Measurements from ENCODE around the gene PPP2R2C. TPM values are rescaled to one million over a fixed set of nuclear protein-coding genes. Genes with fewer than 3 reads are reported as not detected.
A peak's percentile ranks its signal among the peaks of the same experiment; 100 is the strongest.

The PPP2R2C gene
- polyA plus RNA-seq, 1 donor from 2014 or later: not detected

- Mint-ChIP-seq H3K36me3 (no peaks in the 10 kb centered on the region), H3K4me3 (no peak overlapping the region), H3K27ac (no peak overlapping the region), H3K27me3 (peaks cover 13% of the 10 kb centered on the region), H3K4me1 (no peaks in the 10 kb centered on the region), H3K9me3 (peaks cover 0 to 5% (median 0%) of the 10 kb centered on the region in 3 donors)
Measured at GRCh38 chr4:6441758-6442157, 30.7 kb downstream of the PPP2R2C start.

DNA sequence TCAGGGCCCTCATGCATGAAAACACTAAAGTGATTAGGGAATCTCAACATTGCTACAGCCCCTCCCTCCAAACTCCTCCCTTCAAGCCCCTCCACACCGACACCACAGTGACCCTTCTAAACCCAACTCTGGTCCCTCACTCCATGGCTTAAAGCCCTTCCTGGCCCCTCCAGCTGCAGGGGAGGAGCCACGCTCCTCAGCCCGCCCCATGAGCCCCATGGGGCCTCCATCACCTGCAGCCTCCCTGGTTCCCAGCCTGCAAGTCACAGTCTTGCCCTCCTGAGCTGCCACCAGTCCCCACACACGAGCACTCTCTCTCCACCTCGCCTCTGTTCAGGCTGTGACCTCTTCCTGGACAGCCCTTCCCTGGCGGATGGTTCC lies 31.2 kb downstream of the PPP2R2C start:
- no peak overlapping the region for H3K27ac Mint-ChIP-seq
- no peak overlapping the region for H3K4me3 Mint-ChIP-seq
- H3K27me3 Mint-ChIP-seq: peaks cover 9% of the 10 kb centered on the region
- H3K9me3 Mint-ChIP-seq: peaks cover 0 to 5% (median 3%) of the 10 kb centered on the region in 3 donors
- H3K36me3 Mint-ChIP-seq: no peaks in the 10 kb centered on the region
- H3K4me1 Mint-ChIP-seq: no peaks in the 10 kb centered on the region

DNA sequence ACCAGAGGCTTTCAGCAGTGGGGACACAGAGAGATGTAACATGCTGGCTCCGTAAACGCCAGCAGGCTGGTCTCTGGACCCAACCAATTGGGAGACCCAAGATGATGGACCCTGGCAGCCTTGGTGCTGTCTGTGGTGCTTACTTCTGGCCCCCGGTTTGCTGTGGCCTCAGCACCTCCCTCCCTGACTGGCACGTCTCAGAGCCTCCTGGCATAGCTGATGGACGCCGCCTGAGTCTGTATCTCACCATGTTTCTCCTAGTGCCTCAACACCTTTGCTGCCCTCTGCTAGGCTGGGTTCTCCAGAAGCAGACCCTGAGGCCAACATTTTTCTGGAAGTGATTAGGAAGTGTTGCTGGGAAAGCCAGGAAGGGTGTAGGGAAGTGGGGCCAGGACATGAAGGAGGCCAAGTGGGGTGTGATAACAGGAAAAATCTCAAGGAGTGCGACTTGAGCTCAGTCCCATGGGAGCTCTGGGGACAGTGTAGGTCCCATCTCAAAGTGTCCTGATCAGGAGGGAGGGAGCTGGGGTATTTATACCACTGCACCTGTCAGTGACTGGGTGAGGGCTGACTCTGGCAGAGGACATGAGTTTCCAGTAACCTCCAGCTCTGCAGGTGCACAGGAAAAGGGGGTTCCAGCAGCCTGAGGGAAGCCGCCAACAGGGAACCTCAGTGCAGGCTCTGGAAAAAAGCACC lies 31.8 kb downstream of the PPP2R2C start:
- peaks cover 9% of the 10 kb centered on the region for H3K27me3 Mint-ChIP-seq
- H3K27ac Mint-ChIP-seq: peak overlapping the region in 1 of 3 donors; percentile 80
- H3K4me3 Mint-ChIP-seq: no peak overlapping the region
- H3K9me3 Mint-ChIP-seq: peaks cover 0 to 9% (median 5%) of the 10 kb centered on the region in 3 donors
- H3K4me1 Mint-ChIP-seq: no peaks in the 10 kb centered on the region
- no peaks in the 10 kb centered on the region for H3K36me3 Mint-ChIP-seq

DNA sequence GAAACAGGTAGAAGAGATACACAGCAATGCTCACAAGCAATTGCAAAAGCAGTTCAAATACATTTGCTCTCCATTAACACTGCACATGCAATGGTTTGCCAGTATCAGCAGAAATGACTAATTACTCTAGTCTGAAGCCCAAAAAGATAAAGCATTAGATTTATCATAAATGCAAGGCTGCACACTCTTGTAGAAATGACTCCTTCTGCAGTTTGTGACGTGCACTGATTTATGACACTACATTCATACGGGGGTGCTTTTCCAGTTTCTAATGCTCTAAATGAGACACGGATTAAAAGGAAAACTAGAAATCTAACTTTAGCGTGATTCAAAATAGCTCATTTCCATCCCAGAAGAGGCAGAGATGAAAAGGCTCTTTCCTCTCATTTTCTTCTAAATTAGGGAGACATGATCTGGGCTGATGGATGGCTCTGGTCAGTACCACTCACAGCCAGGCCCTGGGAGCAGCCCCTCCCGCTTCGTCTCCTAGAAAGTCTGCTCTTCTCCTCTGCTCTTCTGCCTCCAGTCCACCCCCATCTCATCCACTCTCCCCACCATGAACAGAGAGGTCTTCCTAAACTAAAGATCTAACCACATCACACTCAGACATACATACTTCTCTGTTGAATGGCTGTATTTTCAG lies 33.2 kb downstream of the PPP2R2C start:
- H3K27me3 Mint-ChIP-seq: peaks cover 7% of the 10 kb centered on the region
- H3K36me3 Mint-ChIP-seq: no peaks in the 10 kb centered on the region
- peaks cover 4 to 20% (median 5%) of the 10 kb centered on the region in 3 donors for H3K9me3 Mint-ChIP-seq
- no peak overlapping the region for H3K4me3 Mint-ChIP-seq
- no peaks in the 10 kb centered on the region for H3K4me1 Mint-ChIP-seq
- H3K27ac Mint-ChIP-seq: no peak overlapping the region

DNA sequence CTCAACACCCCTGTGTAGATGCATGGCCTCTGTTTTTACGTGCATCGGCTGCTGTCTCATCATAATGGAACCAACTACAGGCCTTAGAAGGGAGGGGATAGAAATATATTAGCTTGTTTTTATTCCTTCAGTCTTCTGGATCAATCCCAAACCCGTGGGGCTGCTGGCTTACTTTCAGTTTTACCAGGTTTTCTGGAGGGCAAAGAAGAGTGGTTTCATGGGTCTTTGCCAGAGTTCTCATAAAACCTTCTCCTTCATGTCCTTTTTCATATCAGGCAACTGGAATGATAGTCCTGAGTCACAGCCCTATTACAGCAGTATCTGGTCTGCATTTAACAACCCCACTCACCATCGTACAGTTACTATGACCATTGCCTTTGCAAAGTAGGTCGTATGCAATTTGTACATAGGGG lies 34.6 kb downstream of the PPP2R2C start:
- H3K36me3 Mint-ChIP-seq: no peaks in the 10 kb centered on the region
- no peaks in the 10 kb centered on the region for H3K4me1 Mint-ChIP-seq
- no peak overlapping the region for H3K4me3 Mint-ChIP-seq
- peaks cover 4 to 28% (median 5%) of the 10 kb centered on the region in 3 donors for H3K9me3 Mint-ChIP-seq
- H3K27ac Mint-ChIP-seq: no peak overlapping the region
- peaks cover 7% of the 10 kb centered on the region for H3K27me3 Mint-ChIP-seq

DNA sequence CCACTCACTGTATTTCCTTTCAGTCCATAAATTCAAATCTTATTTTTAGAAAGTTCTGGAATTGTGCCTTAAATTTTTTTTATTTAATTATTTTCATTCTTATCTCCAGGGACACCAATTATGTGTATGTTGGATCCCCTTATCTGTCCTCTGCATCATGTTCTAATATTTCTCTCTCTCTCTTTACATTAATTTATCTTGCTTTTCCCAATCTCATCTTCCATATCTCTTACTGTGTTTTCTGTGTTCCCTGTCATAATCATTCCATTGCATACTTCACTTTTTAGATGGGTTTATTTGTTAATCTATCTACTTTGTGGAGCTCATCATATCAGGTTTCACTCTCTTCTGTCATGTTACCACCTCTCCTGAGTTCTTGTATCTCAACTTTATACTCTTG lies 37.4 kb downstream of the PPP2R2C start:
- no peak overlapping the region for H3K27ac Mint-ChIP-seq
- peaks cover 2% of the 10 kb centered on the region for H3K27me3 Mint-ChIP-seq
- no peak overlapping the region for H3K4me3 Mint-ChIP-seq
- H3K4me1 Mint-ChIP-seq: no peaks in the 10 kb centered on the region
- peaks cover 5 to 32% (median 6%) of the 10 kb centered on the region in 3 donors for H3K9me3 Mint-ChIP-seq
- H3K36me3 Mint-ChIP-seq: no peaks in the 10 kb centered on the region

- peak overlapping the region in 1 of 4 donors; percentile 30 for H3K4me3 Mint-ChIP-seq
- no peak overlapping the region for H3K27ac Mint-ChIP-seq
- H3K9me3 Mint-ChIP-seq: peaks cover 0 to 26% (median 6%) of the 10 kb centered on the region in 3 donors
- H3K36me3 Mint-ChIP-seq: no peaks in the 10 kb centered on the region
- no peaks in the 10 kb centered on the region for H3K4me1 Mint-ChIP-seq
- H3K27me3 Mint-ChIP-seq: peaks cover 4% of the 10 kb centered on the region
Measured at GRCh38 chr4:6430927-6431326, 41.5 kb downstream of the PPP2R2C start.

DNA sequence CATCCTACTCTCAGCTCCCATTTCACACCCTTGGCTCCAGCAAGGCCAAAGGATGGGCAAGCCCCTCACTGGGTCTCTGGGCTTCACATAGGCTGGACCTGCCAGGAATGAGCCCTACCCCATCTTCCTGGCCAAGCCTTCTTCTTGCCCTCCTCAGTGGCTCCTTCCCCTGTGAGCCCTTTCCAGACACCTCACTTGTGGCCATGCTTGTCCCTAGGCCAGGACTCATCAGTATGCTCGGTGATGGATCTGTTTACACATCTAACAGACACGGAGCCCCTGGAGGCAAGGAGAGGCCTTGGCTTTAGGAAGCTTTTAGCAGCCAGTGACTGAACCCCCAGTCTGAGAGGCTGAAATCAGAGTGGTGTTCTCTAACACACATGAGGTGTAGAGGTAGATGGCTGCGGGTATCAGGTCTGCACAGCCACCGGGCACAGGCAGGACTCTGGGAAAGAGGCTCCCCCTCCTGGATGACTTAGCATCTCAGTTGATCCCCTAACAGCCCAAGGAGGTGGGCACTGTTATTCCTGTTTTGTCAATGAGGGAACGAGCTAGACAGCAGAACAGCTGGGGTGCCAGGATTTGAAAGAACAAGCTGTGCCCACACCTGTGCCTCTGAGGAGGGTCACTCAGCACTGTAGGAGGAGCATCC lies 44.8 kb downstream of the PPP2R2C start:
- Mint-ChIP-seq H3K4me3 (peak overlapping the region in 1 of 4 donors; percentile 5), H3K36me3 (no peaks in the 10 kb centered on the region), H3K27me3 (peaks cover 8% of the 10 kb centered on the region), H3K4me1 (peaks cover 0 to 2% (median 0%) of the 10 kb centered on the region in 3 donors), H3K9me3 (peaks cover 0 to 4% (median 2%) of the 10 kb centered on the region in 3 donors), H3K27ac (no peak overlapping the region)

GRCh38 chr4:6426571-6427438 lies 45.6 kb downstream of the PPP2R2C start:
- H3K9me3 Mint-ChIP-seq: peaks cover 0 to 2% (median 0%) of the 10 kb centered on the region in 3 donors
- H3K27me3 Mint-ChIP-seq: peaks cover 8% of the 10 kb centered on the region
- no peak overlapping the region for H3K27ac Mint-ChIP-seq
- no peaks in the 10 kb centered on the region for H3K36me3 Mint-ChIP-seq
- peaks cover 0 to 2% (median 0%) of the 10 kb centered on the region in 3 donors for H3K4me1 Mint-ChIP-seq
- no peak overlapping the region for H3K4me3 Mint-ChIP-seq

DNA sequence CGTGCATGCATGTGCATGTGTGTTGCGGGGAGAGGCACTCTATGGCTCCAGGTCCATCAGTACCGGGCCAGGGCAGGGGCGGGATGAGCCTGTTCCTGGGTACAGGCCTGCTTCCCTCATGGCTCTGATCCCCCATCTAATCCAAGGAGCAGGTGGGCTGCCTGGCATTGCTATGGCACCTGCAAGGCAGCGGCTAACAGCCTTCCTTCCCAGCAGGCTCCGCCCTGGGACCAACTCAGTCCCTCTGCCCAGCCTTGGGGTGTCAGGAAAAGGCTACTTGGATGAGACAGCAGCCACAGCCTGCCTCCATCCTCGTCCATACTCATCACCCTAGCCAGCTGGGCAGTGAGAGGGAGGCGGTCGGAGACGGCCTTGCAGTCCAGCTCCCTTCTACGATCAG lies 46.5 kb downstream of the PPP2R2C start:
- Mint-ChIP-seq H3K9me3 (peaks cover 0 to 1% (median 0%) of the 10 kb centered on the region in 3 donors), H3K4me3 (no peak overlapping the region), H3K4me1 (peaks cover 0 to 2% (median 0%) of the 10 kb centered on the region in 3 donors), H3K27me3 (peaks cover 8% of the 10 kb centered on the region), H3K36me3 (no peaks in the 10 kb centered on the region), H3K27ac (no peak overlapping the region)

DNA sequence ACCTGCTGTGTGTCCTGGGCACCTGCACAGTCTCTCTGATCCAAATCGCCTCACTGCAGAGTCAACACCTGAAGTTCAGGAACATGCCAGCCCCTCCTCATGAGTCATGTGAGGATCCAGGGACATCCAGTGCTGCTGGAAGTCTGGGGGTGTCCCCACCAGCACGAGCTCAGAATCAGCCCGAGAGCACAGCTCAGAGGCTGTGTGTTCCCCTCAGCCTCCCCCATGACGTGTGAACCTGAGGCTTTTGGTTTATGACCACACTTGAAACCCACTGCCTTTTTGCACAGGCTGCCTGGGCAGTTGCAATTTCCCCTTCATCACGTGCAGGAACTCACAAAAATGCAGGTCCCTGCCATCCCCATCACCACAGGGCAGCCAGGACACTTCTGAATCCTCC lies 47.1 kb downstream of the PPP2R2C start:
- peaks cover 8% of the 10 kb centered on the region for H3K27me3 Mint-ChIP-seq
- H3K27ac Mint-ChIP-seq: no peak overlapping the region
- no peaks in the 10 kb centered on the region for H3K36me3 Mint-ChIP-seq
- no peak overlapping the region for H3K4me3 Mint-ChIP-seq
- H3K4me1 Mint-ChIP-seq: peaks cover 0 to 2% (median 0%) of the 10 kb centered on the region in 3 donors
- peaks cover 0 to 2% (median 0%) of the 10 kb centered on the region in 3 donors for H3K9me3 Mint-ChIP-seq

DNA sequence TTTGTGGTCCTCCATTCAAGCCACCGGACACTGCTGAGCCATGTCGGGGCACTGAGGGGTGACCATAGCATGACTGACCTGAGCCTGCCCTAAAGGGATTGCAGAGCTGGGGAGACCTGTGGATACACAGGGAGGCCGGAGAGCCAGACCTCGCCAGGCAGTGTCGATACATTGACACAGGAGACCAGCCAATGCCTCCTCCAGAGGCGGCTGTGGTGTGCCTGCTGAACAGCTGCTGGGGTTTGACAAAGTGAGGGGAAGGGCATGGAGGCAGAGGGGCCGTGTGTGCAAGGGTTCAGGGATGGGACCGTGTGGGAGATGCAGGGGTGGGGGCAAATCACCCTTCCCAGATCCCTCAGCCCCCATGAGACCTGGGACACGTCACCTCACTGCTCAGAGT lies 48.0 kb downstream of the PPP2R2C start:
- Mint-ChIP-seq H3K4me1 (peaks cover 0 to 2% (median 0%) of the 10 kb centered on the region in 3 donors), H3K9me3 (peaks cover 0 to 4% (median 0%) of the 10 kb centered on the region in 3 donors), H3K36me3 (no peaks in the 10 kb centered on the region), H3K4me3 (no peak overlapping the region), H3K27me3 (peaks cover 8% of the 10 kb centered on the region), H3K27ac (no peak overlapping the region)

DNA sequence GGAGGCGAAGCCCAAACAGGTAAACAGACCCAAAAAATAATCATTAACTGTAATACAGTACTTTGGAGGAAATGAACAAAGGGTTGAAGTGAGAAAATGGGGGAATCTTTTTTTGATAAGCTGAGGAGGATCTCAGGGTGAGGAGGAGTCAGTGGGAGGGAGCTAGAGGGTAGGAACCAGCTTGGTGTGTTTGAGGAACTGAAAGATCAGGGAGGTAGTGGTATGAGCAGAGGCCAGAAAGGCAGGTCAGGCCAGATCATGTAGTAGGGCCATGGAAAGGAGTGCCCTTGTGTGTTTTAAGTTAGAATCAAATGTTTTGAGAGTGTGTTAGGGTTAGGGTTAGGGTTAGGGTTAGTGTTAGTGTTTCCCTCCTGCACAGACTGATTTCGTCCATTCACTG lies 48.8 kb downstream of the PPP2R2C start:
- Mint-ChIP-seq H3K4me1 (peaks cover 0 to 2% (median 0%) of the 10 kb centered on the region in 3 donors), H3K27ac (no peak overlapping the region), H3K27me3 (peaks cover 8% of the 10 kb centered on the region)

DNA sequence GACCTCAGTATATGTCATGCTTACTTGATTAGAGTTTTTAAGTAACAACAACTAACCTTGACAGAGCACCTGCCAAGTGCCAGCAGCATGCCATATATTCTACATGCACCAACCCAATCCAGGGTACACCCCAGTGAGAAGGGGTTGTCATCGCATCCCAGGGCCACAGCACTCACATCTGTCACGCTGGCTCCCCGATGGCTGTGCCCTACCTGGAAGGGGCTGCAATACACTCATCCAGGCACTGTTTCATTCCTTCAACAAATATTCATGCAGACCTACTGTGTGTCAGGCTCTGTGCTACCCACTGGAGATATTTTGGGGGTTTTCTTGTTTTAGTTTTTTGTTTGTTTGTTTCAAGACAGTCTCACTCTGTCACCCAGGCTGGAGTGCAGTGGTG lies 49.5 kb downstream of the PPP2R2C start:
- Mint-ChIP-seq H3K36me3 (no peaks in the 10 kb centered on the region), H3K4me1 (peaks cover 0 to 2% (median 0%) of the 10 kb centered on the region in 3 donors), H3K27ac (no peak overlapping the region), H3K9me3 (peaks cover 0 to 4% (median 0%) of the 10 kb centered on the region in 3 donors), H3K27me3 (peaks cover 10% of the 10 kb centered on the region), H3K4me3 (no peak overlapping the region)

More for the DNA sequence above, 48.8 kb downstream of the PPP2R2C start:
- H3K4me3 Mint-ChIP-seq: no peak overlapping the region
- H3K9me3 Mint-ChIP-seq: peaks cover 0 to 4% (median 0%) of the 10 kb centered on the region in 3 donors
- no peaks in the 10 kb centered on the region for H3K36me3 Mint-ChIP-seq

Data from IgD-negative memory B cell (primary cell).